Fibroblast of lung (primary cell): ENCODE measurements around the gene FASTK. TPM values are rescaled to one million over a fixed set of nuclear protein-coding genes. Genes with fewer than 3 reads are reported as not detected.

Source experiments
- DNase-seq, 2 donors: peaks; one replicate each; pipeline versions ENCODE4 v3.0.0 to v3.0.0-alpha.2; 2010; ENCODE audit warnings: low read depth in 2 of 2
- H2AFZ ChIP-seq: 2 replicates; pipeline ENCODE4 v1.5.1; 2012; ENCODE audit warnings: low read length, control low read depth, inconsistent platforms
- H3K27ac ChIP-seq: 2 replicates; pipeline ENCODE4 v1.5.1; 2011; ENCODE audit warnings: low read length, control low read depth; ENCODE audit not compliant: insufficient read depth
- H3K27me3 ChIP-seq: 2 replicates; pipeline ENCODE4 v1.5.1; 2011; ENCODE audit warnings: mild to moderate bottlenecking, low read length; ENCODE audit not compliant: control insufficient read depth, insufficient read depth
- H3K36me3 ChIP-seq: 2 replicates; pipeline ENCODE4 v1.5.1; 2011; ENCODE audit warnings: low read length; ENCODE audit not compliant: control insufficient read depth, insufficient read depth
- H3K4me1 ChIP-seq: 2 replicates; pipeline ENCODE4 v1.5.1; 2011; ENCODE audit warnings: low read length; ENCODE audit not compliant: control insufficient read depth, insufficient read depth; ENCODE audit errors: extremely low read depth
- H3K4me2 ChIP-seq: 2 replicates; pipeline ENCODE4 v1.5.1; 2011; ENCODE audit warnings: low read length, control low read depth; ENCODE audit not compliant: insufficient read depth; ENCODE audit errors: extremely low read depth
- H3K4me3 ChIP-seq, 4 experiments: fragments of 200-600 bp in 1 of 4; sonication (generic) in 1 of 4; replicated peaks in 1 of 4; 2 replicates each; pipeline ENCODE4 v1.5.1; 2011 to 2016; ENCODE audit warnings: low read length in 4 of 4, low read depth in 3 of 4, mild to moderate bottlenecking in 3 of 4, control low read depth in 2 of 4, inconsistent platforms in 1 of 4, mixed read lengths in 1 of 4; ENCODE audit not compliant: insufficient read depth in 1 of 4; ENCODE audit errors: control extremely low read depth in 1 of 4
- H3K79me2 ChIP-seq: 2 replicates; pipeline ENCODE4 v1.5.1; 2012; ENCODE audit warnings: mild to moderate bottlenecking, low read length, inconsistent platforms; ENCODE audit not compliant: control insufficient read depth, insufficient read depth
- H3K9ac ChIP-seq: 2 replicates; pipeline ENCODE4 v1.5.1; 2011; ENCODE audit warnings: mild to moderate bottlenecking, low read length, control low read depth; ENCODE audit not compliant: insufficient read depth
- H3K9me3 ChIP-seq: 2 replicates; pipeline ENCODE4 v1.5.1; 2012; ENCODE audit warnings: low read depth, low read length; ENCODE audit not compliant: control insufficient read depth, insufficient read depth
- H4K20me1 ChIP-seq: 2 replicates; pipeline ENCODE4 v1.5.1; 2011; ENCODE audit warnings: low read length; ENCODE audit not compliant: control insufficient read depth, insufficient read depth; ENCODE audit errors: extremely low read depth
- CTCF ChIP-seq, 2 donors: IDR thresholded peaks in 1 of 2; conservative IDR thresholded peaks in 1 of 2; 1 replicate in 1 of 2; 2 replicates in 1 of 2; pipeline ENCODE4 v1.5.1; 2011 to 2012; ENCODE audit warnings: low read length in 2 of 2, control low read depth in 1 of 2, inconsistent platforms in 1 of 2, low read depth in 1 of 2, mild to moderate bottlenecking in 1 of 2
- EZH2 ChIP-seq: IDR thresholded peaks from 2 replicates; pipeline ENCODE4 v1.5.1; 2012; ENCODE audit warnings: low read length, control low read depth, mild to moderate bottlenecking; ENCODE audit errors: missing control alignments
- polyA plus RNA-seq, 2 donors: library from polyadenylated mRNA; depleted of rRNA in 1 of 2; stranded (reverse) in 1 of 2; unstranded in 1 of 2; fragments of >200 nt; gene quantifications; 2 replicates each; pipeline ENCODE4 v1.2.1, GENCODE V29; 2011 to 2012; ENCODE audit warnings: missing spikeins in 1 of 2
- total RNA-seq: library from RNA; depleted of rRNA; stranded (reverse); fragments of >200 nt; gene quantifications from 2 replicates; pipeline ENCODE4 v1.2.1, GENCODE V29; 2014

The FASTK gene
- total and polyA plus RNA-seq, 2 donors (not counting 1 experiment from before 2014, with no cell fraction given): 33.8 to 69.5 TPM

- peaks cover 42% of the 10 kb centered on the region for H3K36me3 ChIP-seq
- no peak overlapping the region for H3K27ac ChIP-seq
- no peak for DNase-seq
These were observed 10.6 kb downstream of the FASTK start for GRCh38 chr7:151069841-151070573.

GRCh38 chr7:151068069-151068773 is 12.4 kb downstream of the FASTK start:
- H3K4me1 ChIP-seq: no peaks in the 10 kb centered on the region
- DNase-seq: peak in 1 of 2 donors; percentile 72
- no peak for TF ChIP-seq CTCF (conservative IDR thresholded peaks at IDR 0.05 in 1 of 2, IDR thresholded peaks at IDR 0.05 in 1 of 2; ENCODE audit: low read depth in 1 of 2, low read length in 2 of 2)
- TF ChIP-seq EZH2: no peak
- no peaks in the 10 kb centered on the region for H3K27me3 ChIP-seq
- peaks cover 3% of the 10 kb centered on the region for H3K79me2 ChIP-seq
- no peaks in the 10 kb centered on the region for H3K9me3 ChIP-seq
- H2AFZ ChIP-seq: no peak overlapping the region
- no peak overlapping the region for H3K4me2 ChIP-seq
- H3K9ac ChIP-seq: no peak overlapping the region
- H3K27ac ChIP-seq: no peak overlapping the region
- H3K4me3 ChIP-seq: no peak overlapping the region
- H3K36me3 ChIP-seq: peaks cover 44% of the 10 kb centered on the region
- no peaks in the 10 kb centered on the region for H4K20me1 ChIP-seq

More at GRCh38 chr7:151069841-151070573, 10.6 kb downstream of the FASTK start:
- Histone ChIP-seq H3K9ac (no peak overlapping the region), H3K79me2 (no peaks in the 10 kb centered on the region), H3K27me3 (no peaks in the 10 kb centered on the region), H3K4me1 (no peaks in the 10 kb centered on the region), H2AFZ (no peak overlapping the region), H3K4me2 (no peak overlapping the region), H3K4me3 (no peak overlapping the region), H3K9me3 (no peaks in the 10 kb centered on the region), H4K20me1 (no peaks in the 10 kb centered on the region)
- no peak for TF ChIP-seq CTCF (conservative IDR thresholded peaks at IDR 0.05 in 1 of 2, IDR thresholded peaks at IDR 0.05 in 1 of 2; ENCODE audit: low read depth in 1 of 2, low read length in 2 of 2)
- TF ChIP-seq EZH2: no peak

GRCh38 chr7:151066273-151066974 is 14.2 kb downstream of the FASTK start:
- no peak overlapping the region for H3K27ac ChIP-seq
- no peak overlapping the region for H2AFZ ChIP-seq
- no peak overlapping the region for H3K4me2 ChIP-seq
- H3K9ac ChIP-seq: no peak overlapping the region
- H3K4me1 ChIP-seq: peaks cover 8% of the 10 kb centered on the region
- H3K79me2 ChIP-seq: peaks cover 17% of the 10 kb centered on the region
- peaks cover 44% of the 10 kb centered on the region for H3K36me3 ChIP-seq
- H3K27me3 ChIP-seq: no peaks in the 10 kb centered on the region
- DNase-seq: no peak
- H3K9me3 ChIP-seq: no peaks in the 10 kb centered on the region
- no peak overlapping the region for H3K4me3 ChIP-seq
- no peaks in the 10 kb centered on the region for H4K20me1 ChIP-seq
- TF ChIP-seq CTCF (conservative IDR thresholded peaks at IDR 0.05 in 1 of 2, IDR thresholded peaks at IDR 0.05 in 1 of 2; ENCODE audit: low read depth in 1 of 2, low read length in 2 of 2) (no peak), EZH2 (no peak)
